HG03565 (cell line): ENCODE results near the gene KRTAP5-2.

Source experiments
- ATAC-seq: cut with Tn5 transposase; IDR thresholded peaks from one replicate; pipeline ENCODE4 v1.9.1; 2021; ENCODE audit warnings: mild to moderate bottlenecking, moderate library complexity; ENCODE audit not compliant: unreplicated experiment

KRTAP5-2 gene

DNA sequence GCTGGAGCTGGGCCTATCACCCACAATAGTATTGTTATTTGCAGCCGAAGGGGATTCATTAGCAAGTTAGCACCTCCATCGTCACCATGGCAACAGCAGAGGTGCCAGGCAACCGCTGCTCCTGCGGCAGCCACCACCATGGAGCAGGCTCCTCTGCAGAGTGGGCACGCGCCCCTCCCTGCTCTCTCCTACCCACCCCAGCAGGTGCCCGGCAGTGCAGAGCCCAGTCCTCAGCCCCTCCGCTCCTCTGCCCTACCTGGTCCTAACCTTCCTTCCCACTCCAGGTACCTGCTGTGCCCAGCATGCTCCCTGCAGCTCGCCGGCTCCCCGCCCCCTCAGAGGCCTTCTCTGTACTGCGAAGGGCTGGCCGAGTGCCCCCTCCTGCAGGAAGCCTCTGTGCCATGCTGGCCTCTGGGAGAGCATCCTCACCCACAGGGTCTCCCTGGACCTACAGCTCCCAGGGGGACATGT is 29.6 kb downstream of the KRTAP5-2 start:
- ATAC-seq, result no peak

DNA sequence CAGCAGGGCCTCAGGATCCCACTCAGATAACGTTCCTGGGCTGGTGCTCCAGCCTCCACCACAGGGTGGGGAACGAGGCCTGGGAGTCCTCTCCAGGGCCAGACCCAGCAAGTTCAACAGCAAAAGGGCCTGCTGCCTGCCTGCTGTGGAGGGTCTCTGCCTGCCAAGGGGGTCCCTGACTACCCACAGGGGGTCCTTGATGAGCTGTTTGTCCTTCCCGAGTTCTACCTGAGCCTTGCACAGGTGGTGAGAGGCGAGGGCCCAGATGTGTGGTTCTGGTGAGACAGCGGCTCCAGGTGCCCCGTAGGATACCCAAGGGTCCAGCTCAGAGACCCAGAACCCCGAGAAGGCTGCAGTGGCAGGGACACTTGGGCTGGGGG is 30.4 kb downstream of the KRTAP5-2 start:
- ATAC-seq, result no peak

DNA sequence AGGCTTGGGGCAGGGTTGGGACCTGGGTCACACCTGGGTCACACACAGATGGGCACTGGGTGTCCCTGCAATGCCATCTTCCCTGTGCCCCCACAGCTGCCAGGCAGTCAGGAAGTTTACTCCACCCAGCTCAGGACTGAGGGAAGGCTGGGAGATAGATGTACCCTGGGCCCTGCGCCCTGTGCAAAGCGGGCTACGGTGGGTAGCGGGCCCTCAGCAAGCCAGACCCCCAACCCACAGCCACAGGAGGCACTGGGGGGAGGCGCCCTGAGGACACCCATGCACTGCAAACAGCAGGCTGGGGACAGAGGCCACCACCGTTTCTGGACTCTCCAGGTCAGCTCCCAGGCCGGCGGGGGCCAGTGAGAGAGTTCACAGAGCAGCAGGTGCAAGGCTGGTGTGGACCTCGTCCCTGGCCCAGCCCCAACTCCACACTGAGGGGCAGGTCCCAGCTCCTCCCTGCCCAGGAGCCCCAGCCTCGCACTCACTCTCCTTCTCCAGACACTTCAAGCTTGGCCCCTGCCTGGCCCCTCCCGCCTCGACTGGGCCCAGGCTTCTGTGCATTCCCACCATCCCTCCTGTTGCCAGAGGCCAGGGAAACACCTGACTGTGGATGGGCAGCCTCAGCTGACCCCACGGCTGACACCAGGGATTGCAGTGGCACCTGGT is 30.9 kb downstream of the KRTAP5-2 start:
- no peak for ATAC-seq

DNA sequence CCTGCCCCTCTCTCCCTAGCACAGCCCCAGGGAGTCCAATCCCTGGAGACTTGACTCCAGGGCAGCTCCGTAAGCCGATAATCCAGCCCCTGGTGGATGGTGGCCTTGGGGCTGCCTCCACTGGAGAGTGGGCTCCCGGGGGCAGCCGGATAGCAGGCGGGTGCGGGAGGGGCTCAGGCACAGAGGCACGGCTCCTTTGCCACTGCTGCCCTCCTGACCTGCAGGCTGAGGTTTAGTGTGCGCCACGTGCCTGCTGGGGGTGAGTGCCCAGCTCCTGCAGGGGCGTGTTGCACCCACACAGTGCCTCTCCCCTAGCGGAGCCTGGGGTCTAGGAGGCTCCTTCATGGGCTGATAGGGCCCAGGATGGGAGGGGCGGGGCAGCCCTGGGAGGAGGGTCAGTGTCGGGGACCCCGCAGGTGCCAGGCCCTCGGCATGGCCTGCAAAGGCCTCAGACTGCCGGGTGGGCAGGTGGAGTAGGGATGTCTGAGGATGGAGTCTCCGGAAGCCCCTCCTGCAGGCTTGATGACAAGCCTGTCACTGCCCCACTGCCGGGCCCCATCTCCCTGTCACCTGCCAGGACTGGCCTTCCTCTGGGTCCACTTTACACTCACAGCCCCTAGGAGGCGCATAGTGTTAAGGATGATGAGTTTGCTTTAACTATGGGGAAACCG is 31.6 kb downstream of the KRTAP5-2 start:
- no peak for ATAC-seq

DNA sequence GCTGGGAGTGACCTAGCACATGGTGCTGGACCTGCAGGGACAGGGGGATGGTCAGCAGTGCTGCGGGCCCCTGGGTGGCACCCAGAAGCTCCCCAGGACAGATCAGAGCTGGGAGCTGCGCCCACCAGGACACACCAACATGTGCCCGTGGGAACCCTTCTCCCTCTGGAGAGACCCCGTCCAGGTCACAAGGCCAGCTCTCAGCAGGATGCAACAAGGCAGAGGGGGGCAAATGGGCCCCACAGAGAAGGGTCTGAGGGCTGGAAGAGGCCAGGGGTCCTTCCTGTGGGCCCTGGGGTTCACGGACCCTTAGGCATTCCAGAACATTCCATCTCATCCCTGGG is 32.2 kb downstream of the KRTAP5-2 start:
- no peak for ATAC-seq

DNA sequence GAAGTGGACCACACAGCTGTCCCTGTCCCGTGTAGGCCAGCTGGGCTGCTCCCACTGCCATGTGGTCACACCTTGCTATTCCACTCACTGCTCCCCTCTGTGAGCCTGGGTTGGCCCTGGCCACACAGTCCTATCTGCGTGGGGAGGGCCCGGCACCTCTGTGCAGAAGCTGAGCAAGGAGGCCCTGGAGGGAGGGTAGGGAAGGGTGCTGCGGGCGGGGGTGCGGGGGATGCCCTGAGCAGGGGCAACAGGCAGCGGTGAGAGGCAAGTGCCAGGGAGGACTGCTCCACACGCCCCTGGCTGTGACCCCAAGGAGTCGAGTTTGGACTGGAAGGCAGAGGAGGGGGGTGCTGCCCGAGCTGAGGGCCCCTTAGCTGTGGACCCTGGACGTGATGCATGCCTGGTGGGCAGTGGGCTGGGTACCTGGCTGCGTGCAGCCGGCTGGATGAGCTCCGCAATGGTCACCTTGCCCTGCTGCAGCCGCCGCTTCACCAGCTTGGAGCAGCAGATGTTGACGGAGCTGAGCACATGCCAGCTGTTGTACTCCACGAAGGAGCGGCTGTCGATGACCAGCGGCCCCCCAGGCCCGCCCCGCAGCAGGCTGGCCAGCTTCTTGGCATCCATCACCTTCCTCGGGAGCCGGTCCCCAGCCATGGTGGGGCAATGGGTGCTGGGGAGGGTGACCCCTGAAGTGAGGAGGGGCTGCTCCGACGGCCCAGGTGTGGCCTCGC is 32.8 kb downstream of the KRTAP5-2 start:
- no peak for ATAC-seq

DNA sequence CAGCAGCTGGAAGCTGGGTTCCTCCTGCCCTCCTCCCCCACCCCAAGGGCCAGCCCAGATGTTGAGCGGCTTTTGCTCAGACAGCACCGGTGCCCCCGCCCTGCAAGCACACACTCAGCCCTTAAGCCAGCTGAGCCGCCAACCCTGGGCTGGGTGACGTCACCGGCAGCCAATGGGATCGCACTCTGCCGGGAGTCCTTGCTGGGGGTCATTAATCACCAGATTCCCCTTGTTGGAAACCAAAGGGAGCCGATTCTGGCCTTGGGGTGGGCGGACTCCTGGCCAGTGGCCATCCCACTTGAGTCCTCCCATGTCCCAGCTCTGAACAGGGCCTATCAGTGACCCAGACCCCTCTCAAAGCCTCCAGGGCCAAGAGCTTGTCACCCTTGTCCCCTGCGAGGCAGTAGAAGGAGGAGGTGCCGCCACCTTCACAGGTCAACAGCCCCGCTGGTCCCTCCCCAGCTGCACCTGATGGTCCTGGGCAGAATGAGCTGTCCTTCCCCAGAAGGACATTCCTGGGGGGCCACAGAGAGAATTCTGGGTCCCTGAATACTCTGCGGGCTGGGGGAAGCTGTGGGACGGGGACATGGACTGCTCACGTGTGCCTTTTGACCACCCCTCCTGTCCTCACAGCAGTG is 33.4 kb downstream of the KRTAP5-2 start:
- no peak for ATAC-seq

DNA sequence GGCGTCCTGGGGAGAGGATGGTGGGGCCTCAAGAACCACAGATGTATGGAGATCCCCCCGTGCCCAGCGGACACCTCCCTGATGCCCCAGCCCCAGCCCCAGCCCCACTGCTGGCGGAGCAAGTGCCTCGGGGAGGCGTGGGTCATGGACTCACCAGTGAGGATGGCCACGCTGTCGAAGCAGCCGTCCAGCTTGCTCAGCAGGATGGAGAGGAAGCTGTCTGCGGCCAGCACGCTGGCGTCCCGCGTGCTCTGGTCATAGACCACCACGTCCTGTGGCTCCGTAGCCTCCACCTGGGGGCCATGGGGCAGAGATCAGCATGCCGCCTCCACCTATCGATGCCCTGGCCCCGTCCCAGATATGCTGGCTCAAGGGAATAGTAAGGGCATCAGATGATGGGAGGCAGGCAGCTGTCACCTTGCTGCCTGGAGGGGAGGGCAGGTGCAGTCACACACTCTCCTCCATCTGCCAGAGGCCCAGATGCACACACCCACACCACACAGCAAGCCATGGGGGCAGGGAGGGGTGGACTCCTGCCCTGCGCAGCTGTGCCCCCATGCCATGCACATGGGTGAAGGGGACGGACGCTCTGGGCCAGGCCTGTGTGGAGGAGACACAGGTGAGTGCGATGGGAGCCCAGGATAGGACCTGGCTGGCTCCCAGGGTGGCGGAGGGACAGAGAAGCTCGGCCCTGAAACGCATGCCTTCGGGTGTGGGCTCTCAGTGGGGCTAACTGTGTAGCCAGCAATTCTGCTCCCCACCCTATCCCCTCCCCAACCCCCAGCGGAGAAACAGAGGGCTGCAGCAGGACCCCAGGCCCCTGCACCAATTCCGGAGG is 34.2 kb downstream of the KRTAP5-2 start:
- ATAC-seq, result no peak

DNA sequence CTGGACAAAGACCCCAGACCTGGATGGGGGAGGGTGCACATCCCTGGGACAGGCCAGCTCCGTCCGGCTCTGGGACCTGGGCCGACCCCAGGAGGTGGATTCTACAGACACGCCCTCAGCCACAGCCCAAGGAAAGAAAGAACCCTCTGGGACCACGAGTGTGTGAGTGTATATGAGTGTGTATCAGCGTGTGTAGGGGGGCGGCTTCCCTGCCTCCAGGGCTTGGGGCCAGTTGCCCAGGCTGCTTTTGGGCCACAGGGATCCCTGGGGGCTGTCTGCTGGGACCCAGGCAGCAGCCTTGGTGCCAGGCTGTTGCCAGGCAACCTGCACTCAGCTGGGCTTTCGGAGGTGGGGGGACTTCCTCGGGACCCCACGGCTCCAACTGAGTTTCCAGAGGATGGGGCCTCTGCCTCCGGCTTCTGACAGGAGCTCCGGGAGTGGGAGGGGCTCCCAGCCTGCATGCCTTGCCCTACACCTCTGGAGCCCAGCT is 34.9 kb downstream of the KRTAP5-2 start:
- no peak for ATAC-seq

DNA sequence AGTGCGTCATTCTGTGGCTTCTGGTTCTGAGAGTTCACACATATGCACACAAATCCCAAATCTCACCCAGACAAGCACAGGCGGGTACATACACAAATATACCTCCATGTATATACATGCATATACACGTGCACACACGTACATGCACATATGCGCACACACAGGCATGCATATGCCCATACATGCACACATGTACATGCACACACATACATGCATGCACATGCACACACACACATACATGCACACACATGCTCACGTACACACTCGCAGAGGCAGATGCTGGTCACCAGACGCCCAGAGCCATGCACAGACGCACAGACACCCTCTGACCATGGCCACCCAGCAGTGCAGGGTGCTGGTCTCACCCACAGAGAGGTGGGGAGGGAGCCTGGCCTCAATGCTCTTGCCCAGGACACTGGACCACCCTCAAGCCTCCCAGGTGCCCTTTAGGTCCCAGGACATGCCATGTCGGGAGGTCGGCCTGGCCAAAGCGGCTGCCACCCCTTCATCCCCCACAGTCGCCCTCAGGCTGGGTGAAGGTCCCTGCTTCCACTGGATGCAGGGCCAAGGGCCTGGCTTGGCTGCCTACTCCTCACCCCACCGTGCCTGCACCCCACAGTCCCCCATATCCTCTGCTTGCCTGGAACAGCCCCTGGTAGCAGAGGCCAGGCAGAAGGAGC is 35.5 kb downstream of the KRTAP5-2 start:
- no peak for ATAC-seq

DNA sequence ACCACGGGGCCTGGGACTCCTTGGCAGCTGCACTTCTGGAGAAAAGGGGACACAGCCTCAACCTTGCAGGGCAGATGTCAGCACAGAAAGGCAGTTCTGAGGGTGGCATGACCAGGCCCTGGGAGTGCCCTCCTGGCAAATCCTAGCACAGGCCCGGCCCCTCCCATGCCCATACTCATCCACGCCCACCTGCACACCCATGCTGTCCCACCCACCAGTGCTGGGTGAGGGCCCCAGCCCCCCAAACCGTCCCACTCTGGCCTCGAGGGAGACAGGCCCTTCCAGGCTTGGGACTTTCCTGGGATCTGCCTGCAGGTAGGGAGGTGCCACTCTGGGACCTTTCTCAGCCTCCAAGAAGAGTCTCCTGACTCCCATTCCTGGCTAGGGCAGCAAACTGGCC is 36.1 kb downstream of the KRTAP5-2 start:
- ATAC-seq, result no peak

DNA sequence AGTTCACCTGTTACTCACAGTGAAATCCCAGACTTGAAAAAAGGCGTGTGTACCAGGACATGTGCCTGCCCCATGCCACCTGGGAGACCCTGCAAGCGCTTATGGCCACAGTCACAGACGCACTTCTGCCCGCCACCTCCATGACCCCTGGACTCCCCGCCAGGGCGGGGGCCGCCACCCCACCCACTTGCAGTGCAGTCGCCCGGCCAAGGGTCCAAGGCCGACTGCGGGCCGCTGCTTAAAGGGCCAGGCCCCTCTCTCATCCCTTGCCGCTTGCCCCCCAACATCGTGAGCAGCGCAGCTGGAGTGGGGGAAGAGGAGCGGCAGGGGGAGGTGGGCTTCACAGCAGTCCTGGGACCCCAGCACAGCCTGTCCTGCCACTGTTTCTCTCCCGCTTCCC is 36.8 kb downstream of the KRTAP5-2 start:
- no peak for ATAC-seq

DNA sequence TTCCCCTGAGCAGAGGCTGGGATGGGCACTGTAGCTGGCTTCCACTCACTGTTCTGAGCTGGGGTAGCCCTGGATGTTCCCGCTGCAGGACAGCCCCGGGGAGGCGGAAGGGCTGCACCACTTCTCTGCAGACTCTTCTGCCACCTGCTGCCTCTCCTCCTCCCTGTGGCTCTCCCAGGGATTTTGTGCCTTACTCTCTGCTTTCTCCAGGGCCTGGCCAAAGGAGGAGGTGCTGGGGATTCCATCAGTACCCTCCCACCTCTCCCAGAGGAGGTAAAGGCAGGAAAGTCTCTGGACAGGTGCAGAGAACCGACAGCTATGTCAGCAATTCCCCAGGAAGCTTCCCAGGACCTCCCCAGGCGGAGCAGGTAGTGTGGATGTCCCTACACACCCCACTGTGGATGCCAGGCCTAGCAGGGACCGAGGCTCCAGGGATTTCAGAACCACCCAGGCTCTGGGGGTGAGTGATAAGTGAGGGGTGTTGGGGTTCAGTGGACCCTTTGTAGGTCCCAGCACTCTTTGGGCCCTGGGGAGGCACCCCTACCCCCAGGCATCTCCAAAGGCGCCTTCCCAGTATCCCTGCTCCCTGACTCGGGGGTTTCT is 37.3 kb downstream of the KRTAP5-2 start:
- no peak for ATAC-seq

DNA sequence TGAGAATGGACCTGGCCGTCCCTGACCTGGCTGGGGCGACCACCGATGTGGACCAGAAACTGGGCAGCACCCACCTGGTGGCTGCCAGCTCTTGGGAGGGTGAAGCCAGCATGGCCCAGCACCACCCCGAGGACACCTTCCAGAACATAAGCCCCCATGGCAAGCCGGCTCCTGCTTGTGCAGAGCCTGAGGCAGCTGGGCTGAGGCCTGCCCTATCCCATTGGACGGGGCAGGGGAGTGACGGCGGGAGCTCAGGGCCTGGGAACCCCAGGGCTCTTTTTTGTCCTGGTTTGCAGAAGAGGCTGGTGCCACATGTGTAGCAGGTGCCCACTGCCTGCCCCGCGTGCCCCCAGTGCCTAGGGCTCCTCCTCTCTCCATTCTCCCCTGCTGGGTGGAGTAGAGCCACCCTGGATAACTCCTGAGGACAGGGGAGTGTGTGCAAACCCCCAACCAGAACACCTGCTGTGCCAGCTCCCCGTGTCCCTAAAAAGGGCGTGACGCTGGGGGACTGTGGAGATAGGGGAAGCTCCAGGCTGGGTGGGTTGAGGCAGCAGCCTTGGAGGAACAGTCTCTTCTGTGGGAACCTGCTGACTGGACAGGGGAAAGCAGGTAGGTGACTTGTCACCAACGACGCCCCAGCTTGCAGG is 38.0 kb downstream of the KRTAP5-2 start:
- ATAC-seq, result no peak

DNA sequence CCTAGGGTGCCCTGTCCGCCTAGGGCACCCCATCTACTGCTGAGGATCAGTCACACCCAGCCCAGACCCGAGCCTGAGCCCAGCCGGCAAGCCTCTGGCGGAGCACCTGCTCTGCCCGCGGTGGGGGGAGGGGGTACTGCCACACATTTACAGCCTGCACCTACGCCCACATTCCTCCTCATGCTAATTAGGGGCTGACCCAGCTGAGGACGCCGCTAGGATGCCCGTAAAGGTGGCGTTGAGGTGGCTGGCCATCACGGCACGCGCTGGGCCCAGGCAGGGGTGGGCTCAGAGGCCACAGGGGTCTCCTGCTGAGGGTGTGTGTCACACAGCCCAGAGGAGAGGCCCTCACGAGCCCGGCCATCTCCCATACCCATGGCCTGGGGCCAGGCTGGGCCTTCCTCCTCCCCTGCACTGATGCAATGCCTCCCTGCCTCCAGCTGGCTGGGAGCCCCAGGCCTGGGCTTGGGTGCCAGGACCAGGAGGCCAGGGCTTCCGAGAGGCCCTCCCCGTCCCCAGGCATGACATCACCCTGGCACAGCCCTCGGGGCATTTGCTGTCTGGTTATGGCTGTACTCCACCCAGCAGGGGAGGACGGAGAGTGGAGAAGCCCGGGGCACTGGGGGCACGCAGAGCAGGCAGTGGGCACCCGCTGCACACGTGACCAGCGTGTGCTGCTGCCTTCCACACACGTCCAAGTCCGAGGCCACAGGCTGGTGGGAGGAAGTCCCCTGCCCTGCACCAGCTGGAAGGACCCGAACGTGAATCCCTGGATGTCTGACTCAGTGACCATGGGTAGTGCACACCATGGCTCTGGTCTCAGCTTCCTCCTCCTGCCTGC is 38.8 kb downstream of the KRTAP5-2 start:
- ATAC-seq, result no peak

DNA sequence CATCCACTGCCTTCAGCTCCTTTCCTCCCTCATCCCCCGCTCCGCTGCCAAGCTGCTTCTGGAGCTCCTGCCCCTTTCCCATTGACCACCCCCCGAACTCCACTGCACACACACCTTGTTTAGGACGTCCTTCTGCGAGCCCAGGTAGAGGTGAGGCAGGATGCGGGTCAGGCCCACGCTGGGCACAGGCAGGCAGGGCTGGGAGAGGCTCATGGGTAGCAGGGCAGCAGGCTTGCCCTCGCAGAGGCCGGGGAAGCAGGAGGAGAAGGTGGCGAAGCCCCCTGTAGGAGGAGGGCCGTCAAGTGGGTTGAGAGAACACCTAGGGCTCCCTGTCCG is 39.4 kb downstream of the KRTAP5-2 start:
- ATAC-seq, result no peak

DNA sequence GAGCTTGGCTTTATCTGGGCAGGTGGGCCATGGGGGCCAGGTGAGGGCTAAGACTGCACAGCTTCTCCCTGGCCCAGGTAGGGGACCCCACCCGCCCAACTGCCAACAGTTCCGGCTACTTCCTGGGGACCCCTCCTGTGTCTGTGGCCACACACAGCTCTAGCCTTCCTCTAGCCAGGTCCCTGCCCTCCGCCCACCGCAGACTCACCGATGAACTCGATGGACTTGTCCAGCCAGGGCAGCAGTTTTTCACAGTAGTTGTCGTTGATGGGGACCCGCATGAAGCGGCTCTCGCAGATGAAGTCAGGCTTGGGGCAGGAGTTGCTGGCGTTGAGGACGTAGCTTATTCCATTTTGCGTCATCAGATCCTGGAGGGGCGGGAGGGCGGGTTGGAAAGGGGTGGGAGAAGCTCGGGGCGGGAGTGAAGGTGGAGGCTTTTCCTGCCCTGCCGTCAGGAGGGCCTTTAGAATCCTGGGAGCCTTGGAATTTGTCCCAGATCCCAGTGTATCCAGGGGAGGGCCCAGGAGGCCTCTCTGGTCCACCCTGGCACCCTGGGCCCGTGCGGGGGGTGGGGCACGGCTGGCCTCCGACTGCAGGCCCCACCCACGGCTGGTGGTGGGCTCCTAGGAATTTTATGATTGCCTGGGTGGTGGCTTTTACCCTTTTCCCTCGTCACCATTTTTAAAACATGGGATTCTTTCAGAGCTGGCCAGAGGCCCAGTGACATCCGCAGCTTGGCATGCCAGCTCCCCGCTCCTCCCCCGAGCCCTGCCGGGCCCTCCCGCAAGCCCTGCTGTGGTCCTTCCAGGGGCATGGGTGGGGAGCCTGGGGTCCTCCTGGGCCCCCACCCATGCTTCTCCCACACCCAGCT is 40.0 kb downstream of the KRTAP5-2 start:
- no peak for ATAC-seq
